Mesothelial cell of epicardium (in vitro differentiated cells): ENCODE measurements around the gene TXNDC8. TPM values are rescaled to one million over a fixed set of nuclear protein-coding genes. Genes with fewer than 3 reads are reported as not detected.

ENCODE experiments used
- DNase-seq, 2 experiments: peaks; one replicate each; pipeline ENCODE4 v3.0.0; 2021; ENCODE audit warnings: low spot score in 2 of 2; ENCODE audit not compliant: unreplicated experiment in 2 of 2
- H3K27ac Mint-ChIP-seq: 2 replicates; pipeline ENCODE4 v1.8.0; 2021; ENCODE audit warnings: mixed read lengths
- H3K27me3 Mint-ChIP-seq: 2 replicates; pipeline ENCODE4 v1.8.0; 2021; ENCODE audit warnings: low read depth, mixed read lengths
- H3K36me3 Mint-ChIP-seq: 2 replicates; pipeline ENCODE4 v1.8.0; 2021; ENCODE audit warnings: mixed read lengths
- H3K4me1 Mint-ChIP-seq: 2 replicates; pipeline ENCODE4 v1.8.0; 2021; ENCODE audit warnings: mixed read lengths
- H3K4me3 Mint-ChIP-seq: 2 replicates; pipeline ENCODE4 v1.8.0; 2021; ENCODE audit warnings: mild to moderate bottlenecking, moderate library complexity, mixed read lengths
- H3K9me3 Mint-ChIP-seq: 2 replicates; pipeline ENCODE4 v1.8.0; 2021; ENCODE audit warnings: mixed read lengths
- total RNA-seq: library from RNA; stranded (reverse); gene quantifications from 3 replicates; pipeline ENCODE4 v1.2.1, GENCODE V29; 2021
- TF ChIP-seq, protein P1 (sequence below): fragments of 200-600 bp; sonication (generic); IDR thresholded peaks from one replicate; pipeline ENCODE4 v1.5.0; 2021; ENCODE audit warnings: antibody characterized with exemption; ENCODE audit not compliant: unreplicated experiment

The TXNDC8 gene
- total RNA-seq, 1 donor from 2014 or later: not detected

DNA sequence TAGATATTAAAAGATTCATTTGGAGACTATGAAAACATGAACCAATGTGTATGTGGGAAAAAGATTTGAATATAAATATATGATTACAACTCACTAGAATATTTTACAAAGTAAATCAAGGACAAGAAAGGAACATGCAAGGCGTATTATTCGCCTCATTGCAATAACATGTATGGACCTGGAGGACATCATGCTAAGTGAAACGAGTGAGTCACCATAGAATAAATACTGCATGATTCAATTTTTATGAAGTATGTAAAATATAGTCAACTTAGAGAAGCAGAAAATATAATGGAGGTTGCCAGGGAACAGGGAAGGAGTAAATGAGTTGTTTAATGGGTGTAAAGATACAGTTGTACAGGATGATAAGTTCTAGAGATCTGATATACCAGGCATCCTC, 4.9 kb downstream of the TXNDC8 start:
- no peaks in the 10 kb centered on the region for H3K27me3 Mint-ChIP-seq
- no peak overlapping the region for H3K4me3 Mint-ChIP-seq
- no peaks in the 10 kb centered on the region for H3K36me3 Mint-ChIP-seq
- TF ChIP-seq, protein P1, sequence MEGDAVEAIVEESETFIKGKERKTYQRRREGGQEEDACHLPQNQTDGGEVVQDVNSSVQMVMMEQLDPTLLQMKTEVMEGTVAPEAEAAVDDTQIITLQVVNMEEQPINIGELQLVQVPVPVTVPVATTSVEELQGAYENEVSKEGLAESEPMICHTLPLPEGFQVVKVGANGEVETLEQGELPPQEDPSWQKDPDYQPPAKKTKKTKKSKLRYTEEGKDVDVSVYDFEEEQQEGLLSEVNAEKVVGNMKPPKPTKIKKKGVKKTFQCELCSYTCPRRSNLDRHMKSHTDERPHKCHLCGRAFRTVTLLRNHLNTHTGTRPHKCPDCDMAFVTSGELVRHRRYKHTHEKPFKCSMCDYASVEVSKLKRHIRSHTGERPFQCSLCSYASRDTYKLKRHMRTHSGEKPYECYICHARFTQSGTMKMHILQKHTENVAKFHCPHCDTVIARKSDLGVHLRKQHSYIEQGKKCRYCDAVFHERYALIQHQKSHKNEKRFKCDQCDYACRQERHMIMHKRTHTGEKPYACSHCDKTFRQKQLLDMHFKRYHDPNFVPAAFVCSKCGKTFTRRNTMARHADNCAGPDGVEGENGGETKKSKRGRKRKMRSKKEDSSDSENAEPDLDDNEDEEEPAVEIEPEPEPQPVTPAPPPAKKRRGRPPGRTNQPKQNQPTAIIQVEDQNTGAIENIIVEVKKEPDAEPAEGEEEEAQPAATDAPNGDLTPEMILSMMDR: no peak
- H3K4me1 Mint-ChIP-seq: peaks cover 5% of the 10 kb centered on the region
- H3K27ac Mint-ChIP-seq: no peak overlapping the region
- no peak for DNase-seq
- H3K9me3 Mint-ChIP-seq: peaks cover 11% of the 10 kb centered on the region

DNA sequence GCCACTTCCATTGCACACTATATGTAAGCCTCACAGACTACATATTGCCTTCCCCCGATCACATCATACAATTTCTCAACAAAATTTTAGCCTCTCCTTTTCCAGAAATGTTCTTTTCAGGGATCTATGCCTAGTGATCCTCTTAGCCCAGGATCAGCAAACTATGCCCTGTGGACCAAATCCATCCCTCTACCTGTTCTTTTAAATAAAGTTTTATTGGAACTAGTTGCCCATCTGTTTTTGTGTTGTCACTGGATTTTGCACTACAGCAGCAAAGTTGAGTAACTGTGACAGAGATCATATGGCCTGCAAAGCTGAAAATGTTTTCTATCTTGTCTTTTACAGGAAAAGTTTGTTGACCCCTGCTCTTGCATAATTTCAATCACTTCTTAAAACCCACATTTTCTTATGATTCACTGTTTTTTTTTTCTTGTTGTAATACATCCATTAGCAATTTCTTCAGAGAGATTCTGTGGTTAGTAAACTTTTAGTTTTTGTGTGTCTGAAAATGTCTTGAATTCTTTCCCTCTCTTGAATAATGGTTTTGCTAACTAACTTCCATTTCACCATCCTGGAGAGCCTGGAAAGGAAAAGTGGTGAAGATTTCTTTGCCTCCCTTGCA, 7.1 kb downstream of the TXNDC8 start:
- peaks cover 11% of the 10 kb centered on the region for H3K9me3 Mint-ChIP-seq
- no peak overlapping the region for H3K4me3 Mint-ChIP-seq
- TF ChIP-seq, protein P1: no peak
- H3K36me3 Mint-ChIP-seq: no peaks in the 10 kb centered on the region
- H3K4me1 Mint-ChIP-seq: peaks cover 5% of the 10 kb centered on the region
- no peak overlapping the region for H3K27ac Mint-ChIP-seq
- no peaks in the 10 kb centered on the region for H3K27me3 Mint-ChIP-seq
- no peak for DNase-seq

DNA sequence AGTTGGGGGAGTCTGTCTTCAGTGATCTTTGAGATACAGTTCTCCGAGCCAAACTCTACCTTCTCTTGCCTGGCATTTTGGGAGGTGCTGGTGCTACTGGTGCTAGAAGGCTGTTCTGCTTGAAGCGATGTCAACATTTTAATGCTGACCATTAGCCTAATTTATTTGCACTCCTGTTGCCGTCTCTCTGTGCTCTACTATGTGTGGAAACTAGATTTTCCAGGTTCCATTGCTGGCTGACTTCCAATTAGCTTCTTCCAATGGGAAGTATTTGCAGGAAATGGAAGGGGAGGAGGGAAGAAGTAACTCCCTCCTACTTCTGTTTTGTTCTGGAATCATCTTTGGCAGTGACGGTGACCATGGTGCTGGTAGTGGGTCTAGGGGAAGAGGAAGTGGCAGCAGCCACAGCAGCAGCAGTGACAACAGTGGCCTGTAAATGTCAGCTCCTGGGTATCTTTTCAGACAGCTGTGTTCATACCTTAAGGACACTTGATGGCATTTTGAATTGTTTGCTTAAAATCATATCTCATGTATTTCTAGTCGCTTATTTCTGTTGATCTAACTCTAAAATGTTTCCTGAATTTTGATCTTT, 7.9 kb downstream of the TXNDC8 start:
- DNase-seq: no peak
- Mint-ChIP-seq H3K4me1 (peaks cover 5% of the 10 kb centered on the region), H3K27me3 (no peaks in the 10 kb centered on the region), H3K36me3 (no peaks in the 10 kb centered on the region), H3K9me3 (peaks cover 11% of the 10 kb centered on the region), H3K27ac (no peak overlapping the region), H3K4me3 (no peak overlapping the region)
- TF ChIP-seq, protein P1: no peak

DNA sequence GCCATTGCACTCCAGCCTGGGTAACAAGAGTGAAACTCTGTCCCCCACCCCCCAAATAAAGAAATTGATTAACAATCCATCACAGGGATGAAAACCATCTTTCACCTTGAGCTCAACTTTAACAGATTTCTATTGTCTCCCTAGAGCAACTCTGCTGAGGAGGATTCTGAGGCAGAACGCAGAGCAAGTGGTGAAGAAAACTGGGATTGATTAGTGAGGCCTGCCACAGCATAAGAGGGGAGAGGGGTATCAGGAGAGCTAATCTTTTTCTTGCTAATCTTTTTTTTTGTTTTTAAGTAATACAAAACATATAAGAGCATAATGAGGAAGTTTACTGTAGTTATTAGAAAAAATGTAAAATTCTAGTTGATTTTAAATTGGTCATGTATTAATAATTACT, 8.9 kb downstream of the TXNDC8 start:
- no peak for DNase-seq

DNA sequence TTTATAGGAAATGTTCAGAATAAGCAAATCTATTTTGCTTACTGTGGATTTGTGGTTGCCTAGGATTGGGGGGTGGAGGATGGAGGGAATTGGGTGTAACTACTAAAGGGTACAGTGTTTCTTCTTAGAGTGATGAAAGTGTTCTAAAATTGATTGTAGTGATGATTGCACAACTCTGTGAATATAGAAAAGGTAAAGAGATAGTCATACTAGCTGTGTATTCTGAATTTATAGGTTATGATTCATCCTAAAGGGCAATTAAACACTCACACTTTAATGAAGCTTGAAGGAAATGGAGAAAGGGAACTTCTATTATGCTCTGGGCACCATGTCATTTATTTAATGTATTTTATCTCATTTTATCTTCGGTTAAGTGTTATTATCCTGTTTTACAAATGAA, 9.9 kb downstream of the TXNDC8 start:
- no peak for DNase-seq
- TF ChIP-seq, protein P1: no peak
- H3K9me3 Mint-ChIP-seq: peaks cover 11% of the 10 kb centered on the region
- H3K4me1 Mint-ChIP-seq: peaks cover 5% of the 10 kb centered on the region
- no peaks in the 10 kb centered on the region for H3K27me3 Mint-ChIP-seq
- no peak overlapping the region for H3K27ac Mint-ChIP-seq
- H3K36me3 Mint-ChIP-seq: no peaks in the 10 kb centered on the region
- H3K4me3 Mint-ChIP-seq: no peak overlapping the region

More for the DNA sequence above, 8.9 kb downstream of the TXNDC8 start:
- Mint-ChIP-seq H3K4me1 (peaks cover 5% of the 10 kb centered on the region), H3K4me3 (no peak overlapping the region), H3K36me3 (no peaks in the 10 kb centered on the region), H3K27ac (no peak overlapping the region), H3K27me3 (no peaks in the 10 kb centered on the region), H3K9me3 (peaks cover 11% of the 10 kb centered on the region)
- TF ChIP-seq, protein P1: no peak

DNA sequence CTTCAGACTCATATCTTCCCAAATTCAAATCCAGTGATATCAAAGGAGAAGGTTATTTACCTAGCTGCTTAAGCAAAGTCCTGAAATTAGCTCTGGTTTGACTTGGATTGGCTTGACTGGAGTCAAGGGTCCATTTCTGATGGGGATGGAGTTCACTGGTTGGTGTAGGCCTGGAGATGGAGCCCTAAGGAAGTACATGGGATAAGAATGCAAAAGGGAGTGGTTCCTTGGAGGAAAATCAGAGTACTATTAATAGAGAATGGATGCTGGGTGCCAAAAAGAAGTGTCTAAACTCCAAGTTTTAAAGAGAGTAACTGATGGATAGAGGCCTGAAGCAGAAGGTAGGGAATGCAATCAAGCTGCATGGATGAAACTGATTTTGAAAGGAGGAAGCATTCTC, 13.8 kb downstream of the TXNDC8 start:
- H3K27ac Mint-ChIP-seq: no peak overlapping the region
- no peaks in the 10 kb centered on the region for H3K36me3 Mint-ChIP-seq
- no peak for DNase-seq
- H3K4me3 Mint-ChIP-seq: no peak overlapping the region
- TF ChIP-seq, protein P1: no peak
- no peaks in the 10 kb centered on the region for H3K9me3 Mint-ChIP-seq
- H3K4me1 Mint-ChIP-seq: no peaks in the 10 kb centered on the region
- H3K27me3 Mint-ChIP-seq: no peaks in the 10 kb centered on the region
